ENCODE data around the gene GNG7.
A peak's percentile ranks its signal among the peaks of the same experiment; 100 is the strongest.

Gene GNG7

GRCh38 chr19:2615782-2616181 lies 86.7 kb downstream of the GNG7 start:
- peaks cover 100% of the 10 kb centered on the region for H3K4me1 ChIP-seq (ENCODE audit: insufficient read depth, low read length)
- no peak overlapping the region for H2AFZ ChIP-seq (ENCODE audit: low read depth, low read length)
- ATAC-seq (ENCODE audit: insufficient read depth, low read depth), result no peak
- H3K79me2 ChIP-seq (ENCODE audit: insufficient read depth, low read length), result no peaks in the 10 kb centered on the region
- no peaks in the 10 kb centered on the region for H4K20me1 ChIP-seq (ENCODE audit: insufficient read depth, low read length)
- DNase-seq, result no peak
- no peaks in the 10 kb centered on the region for H3K36me3 ChIP-seq (ENCODE audit: insufficient read depth, low read length)
- TF ChIP-seq EZH2 (IDR thresholded peaks at IDR 0.05; ENCODE audit: borderline replicate concordance, low read depth, low read length, severe bottlenecking), result no peak
- TF ChIP-seq CTCF (IDR thresholded peaks at IDR 0.05; ENCODE audit: borderline replicate concordance, extremely low read depth, low read length, poor library complexity, severe bottlenecking), result no peak
- no peak overlapping the region for H3K4me3 ChIP-seq (ENCODE audit: low read depth in 1 of 2, low read length in 2 of 2)
- H3K4me2 ChIP-seq (ENCODE audit: insufficient read depth, low read length), result no peak overlapping the region
- H3K9me3 ChIP-seq (ENCODE audit: insufficient read depth, low read length, severe bottlenecking), result no peaks in the 10 kb centered on the region
- H3K9ac ChIP-seq (ENCODE audit: low read depth, low read length), result peak overlapping the region; percentile 21
- no peaks in the 10 kb centered on the region for H3K27me3 ChIP-seq (ENCODE audit: insufficient read depth, low read length, poor library complexity)
- H3K27ac ChIP-seq (ENCODE audit: low read length), result peak overlapping the region; percentile 88

GRCh38 chr19:2613507-2614295 lies 88.8 kb downstream of the GNG7 start:
- Histone ChIP-seq H3K4me1 (ENCODE audit: insufficient read depth, low read length) (peaks cover 84% of the 10 kb centered on the region), H3K79me2 (ENCODE audit: insufficient read depth, low read length) (no peaks in the 10 kb centered on the region), H4K20me1 (ENCODE audit: insufficient read depth, low read length) (no peaks in the 10 kb centered on the region), H3K4me3 (ENCODE audit: low read depth in 1 of 2, low read length in 2 of 2) (peak overlapping the region in 1 of 2 experiments; percentile 29; a peak in 1 of 4 replicates), H2AFZ (ENCODE audit: low read depth, low read length) (0 out of 2 replicates have a peak overlapping the region, but pooled peaks have one; percentile 14), H3K27me3 (ENCODE audit: insufficient read depth, low read length, poor library complexity) (no peaks in the 10 kb centered on the region), H3K9ac (ENCODE audit: low read depth, low read length) (peak overlapping the region; percentile 59), H3K9me3 (ENCODE audit: insufficient read depth, low read length, severe bottlenecking) (no peaks in the 10 kb centered on the region), H3K36me3 (ENCODE audit: insufficient read depth, low read length) (no peaks in the 10 kb centered on the region), H3K27ac (ENCODE audit: low read length) (peak overlapping the region; percentile 96), H3K4me2 (ENCODE audit: insufficient read depth, low read length) (peak overlapping the region; percentile 52)
- DNase-seq, result peak; percentile 99
- TF ChIP-seq EZH2 (IDR thresholded peaks at IDR 0.05; ENCODE audit: borderline replicate concordance, low read depth, low read length, severe bottlenecking) (no peak), CTCF (IDR thresholded peaks at IDR 0.05; ENCODE audit: borderline replicate concordance, extremely low read depth, low read length, poor library complexity, severe bottlenecking) (peak; percentile 97)
- ATAC-seq (ENCODE audit: insufficient read depth, low read depth), result peak; percentile 87

- peaks cover 76% of the 10 kb centered on the region for H3K4me1 ChIP-seq (ENCODE audit: insufficient read depth, low read length)
These were observed 89.8 kb downstream of the GNG7 start for GRCh38 chr19:2612619-2613249.

More at GRCh38 chr19:2612619-2613249, 89.8 kb downstream of the GNG7 start:
- Histone ChIP-seq H3K4me2 (ENCODE audit: insufficient read depth, low read length) (peak overlapping the region; percentile 52; the same call in 1 of the 2 replicates), H3K27ac (ENCODE audit: low read length) (peak overlapping the region; percentile 93), H3K4me3 (ENCODE audit: low read depth in 1 of 2, low read length in 2 of 2) (no peak overlapping the region), H3K9me3 (ENCODE audit: insufficient read depth, low read length, severe bottlenecking) (no peaks in the 10 kb centered on the region), H3K36me3 (ENCODE audit: insufficient read depth, low read length) (no peaks in the 10 kb centered on the region), H2AFZ (ENCODE audit: low read depth, low read length) (peak overlapping the region; percentile 1; the same call in 1 of the 2 replicates), H3K9ac (ENCODE audit: low read depth, low read length) (peak overlapping the region; percentile 59), H3K27me3 (ENCODE audit: insufficient read depth, low read length, poor library complexity) (no peaks in the 10 kb centered on the region), H4K20me1 (ENCODE audit: insufficient read depth, low read length) (no peaks in the 10 kb centered on the region), H3K79me2 (ENCODE audit: insufficient read depth, low read length) (no peaks in the 10 kb centered on the region)
- TF ChIP-seq EZH2 (IDR thresholded peaks at IDR 0.05; ENCODE audit: borderline replicate concordance, low read depth, low read length, severe bottlenecking) (no peak), CTCF (IDR thresholded peaks at IDR 0.05; ENCODE audit: borderline replicate concordance, extremely low read depth, low read length, poor library complexity, severe bottlenecking) (no peak)
- ATAC-seq (ENCODE audit: insufficient read depth, low read depth) (no peak), DNase-seq (no peak)
